ENCODE results near the gene CROCC2.
A peak's percentile ranks its signal among the peaks of the same experiment; 100 is the strongest.

CROCC2 gene

GRCh38 chr2:240909216-240909974 lies 3.3 kb downstream of the CROCC2 start:
- DNase-seq, result no peak

- no peak for DNase-seq
Measured at GRCh38 chr2:240911641-240912265, 5.6 kb downstream of the CROCC2 start.

GRCh38 chr2:240912878-240913809 lies 7.0 kb downstream of the CROCC2 start:
- DNase-seq, result no peak

- DNase-seq, result peak; percentile 62
Measured at GRCh38 chr2:240913810-240914644, 7.9 kb downstream of the CROCC2 start.

DNA sequence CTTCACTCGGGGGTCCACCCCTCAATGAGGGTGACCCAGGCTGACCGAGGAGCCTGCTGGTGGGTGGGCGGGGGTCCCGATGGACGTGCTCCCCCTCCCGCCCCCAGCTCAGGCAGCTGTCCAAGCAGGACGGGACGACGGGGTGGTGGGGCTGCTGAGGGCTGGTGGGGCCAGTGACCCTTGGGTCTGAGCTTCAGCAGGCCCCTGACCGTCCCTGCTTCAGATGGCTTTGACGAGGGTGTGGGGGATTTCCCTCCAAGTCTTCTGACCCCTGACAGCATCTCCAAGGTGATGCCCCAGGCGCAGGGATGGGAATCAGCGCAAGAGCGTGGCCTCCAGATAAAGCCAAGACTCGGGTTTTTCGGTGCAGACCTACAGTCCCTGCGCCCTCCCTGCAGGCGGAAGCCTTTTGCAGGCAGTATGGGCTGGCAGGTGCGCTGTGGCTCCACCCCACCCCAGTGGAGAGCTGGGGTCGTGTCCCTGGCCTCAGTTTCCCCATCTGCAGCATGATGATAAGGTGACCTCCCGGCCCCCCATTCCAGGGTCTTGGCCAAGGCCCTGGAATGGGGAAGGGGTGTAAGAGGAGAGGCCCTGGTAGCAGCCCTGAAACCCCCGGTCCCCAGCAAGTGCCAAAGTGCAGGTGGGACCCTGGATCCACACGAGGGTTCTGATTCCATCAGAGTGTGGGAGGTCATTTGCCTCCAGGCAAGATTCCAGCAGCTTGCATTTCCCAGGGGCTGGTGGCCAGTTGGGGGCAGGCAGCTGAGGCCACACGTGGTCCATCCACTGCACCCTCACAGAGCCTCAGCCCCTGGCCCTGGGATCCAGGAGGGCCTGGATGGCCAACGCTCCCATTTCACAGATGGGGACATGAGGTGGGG lies 8.7 kb downstream of the CROCC2 start:
- DNase-seq, result no peak

DNA sequence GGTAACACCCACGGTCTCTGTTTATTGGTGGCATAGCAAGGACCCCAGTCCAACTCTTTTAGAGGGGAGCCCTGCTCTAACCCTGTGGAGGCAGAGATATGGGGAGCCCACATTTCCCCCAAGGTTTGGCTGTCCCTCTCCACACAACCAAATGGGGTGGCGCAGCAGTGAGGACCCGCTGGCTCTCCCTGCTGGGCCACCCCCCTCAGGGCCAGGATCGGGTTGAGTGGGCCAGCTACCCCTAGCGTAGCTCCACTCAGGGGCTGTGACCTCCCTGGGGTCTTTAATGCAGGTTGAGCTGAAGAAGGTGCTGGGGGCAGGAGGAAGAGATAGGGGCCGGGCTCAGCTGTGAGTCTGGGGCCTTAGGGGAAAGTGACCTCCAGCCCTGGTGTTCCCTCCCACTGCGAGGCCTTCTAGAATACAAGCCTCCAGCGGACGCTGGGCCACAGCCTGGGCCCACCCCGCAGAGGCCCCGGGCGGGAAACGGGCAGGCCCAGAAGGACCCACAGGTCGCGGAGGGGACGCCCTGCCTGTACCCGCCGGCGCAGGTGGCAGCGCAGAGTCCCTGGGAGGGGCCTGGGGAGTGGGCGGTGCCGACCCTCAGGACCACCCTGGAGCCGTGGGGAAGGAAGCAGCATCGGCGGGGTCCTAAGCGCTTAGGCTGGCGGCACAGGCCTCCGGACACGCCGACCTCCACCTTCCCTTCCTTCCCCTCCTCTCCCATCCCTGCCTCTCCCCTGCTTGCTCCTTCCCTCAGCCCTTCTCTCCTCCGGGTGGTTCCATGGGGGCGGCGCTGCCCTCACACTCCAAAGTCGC lies 9.6 kb downstream of the CROCC2 start:
- no peak for DNase-seq

- no peak for DNase-seq
Measured at GRCh38 chr2:240916571-240917008, 10.5 kb downstream of the CROCC2 start.

DNA sequence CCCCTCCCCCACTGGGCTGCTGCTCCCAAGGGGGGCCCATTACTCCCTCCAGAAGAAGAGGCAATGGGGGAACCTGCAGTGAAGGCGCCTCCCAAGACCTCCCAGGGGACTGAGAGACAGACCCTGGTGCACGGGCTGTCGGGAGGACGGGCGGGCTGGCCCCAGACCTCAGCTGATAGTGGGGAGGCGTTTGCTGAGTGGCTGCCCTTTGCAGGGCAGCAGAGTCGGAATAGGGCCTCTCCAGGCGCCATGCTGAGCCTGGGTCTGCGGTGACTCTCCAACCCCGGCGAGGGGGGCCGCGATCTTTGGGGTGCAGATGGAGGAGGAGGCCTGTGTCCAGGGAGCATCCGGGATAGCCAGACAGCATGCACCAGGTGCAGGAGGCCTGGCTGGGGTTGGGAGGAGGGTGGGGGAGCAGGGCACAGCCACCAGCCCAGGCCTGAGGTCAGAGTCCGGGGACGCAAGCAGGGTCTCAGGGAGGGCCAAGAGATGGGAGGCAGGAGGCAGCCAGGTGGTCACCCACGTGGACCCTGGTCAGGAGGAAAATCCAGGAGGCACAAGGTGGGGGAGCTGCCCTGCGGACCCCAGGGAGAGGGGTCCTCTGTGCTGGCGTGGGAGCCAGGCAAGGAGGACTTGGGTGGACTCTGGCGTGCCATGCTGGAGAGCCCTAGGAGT lies 11.0 kb downstream of the CROCC2 start:
- no peak for DNase-seq

GRCh38 chr2:240917684-240918257 lies 11.6 kb downstream of the CROCC2 start:
- no peak for DNase-seq

DNA sequence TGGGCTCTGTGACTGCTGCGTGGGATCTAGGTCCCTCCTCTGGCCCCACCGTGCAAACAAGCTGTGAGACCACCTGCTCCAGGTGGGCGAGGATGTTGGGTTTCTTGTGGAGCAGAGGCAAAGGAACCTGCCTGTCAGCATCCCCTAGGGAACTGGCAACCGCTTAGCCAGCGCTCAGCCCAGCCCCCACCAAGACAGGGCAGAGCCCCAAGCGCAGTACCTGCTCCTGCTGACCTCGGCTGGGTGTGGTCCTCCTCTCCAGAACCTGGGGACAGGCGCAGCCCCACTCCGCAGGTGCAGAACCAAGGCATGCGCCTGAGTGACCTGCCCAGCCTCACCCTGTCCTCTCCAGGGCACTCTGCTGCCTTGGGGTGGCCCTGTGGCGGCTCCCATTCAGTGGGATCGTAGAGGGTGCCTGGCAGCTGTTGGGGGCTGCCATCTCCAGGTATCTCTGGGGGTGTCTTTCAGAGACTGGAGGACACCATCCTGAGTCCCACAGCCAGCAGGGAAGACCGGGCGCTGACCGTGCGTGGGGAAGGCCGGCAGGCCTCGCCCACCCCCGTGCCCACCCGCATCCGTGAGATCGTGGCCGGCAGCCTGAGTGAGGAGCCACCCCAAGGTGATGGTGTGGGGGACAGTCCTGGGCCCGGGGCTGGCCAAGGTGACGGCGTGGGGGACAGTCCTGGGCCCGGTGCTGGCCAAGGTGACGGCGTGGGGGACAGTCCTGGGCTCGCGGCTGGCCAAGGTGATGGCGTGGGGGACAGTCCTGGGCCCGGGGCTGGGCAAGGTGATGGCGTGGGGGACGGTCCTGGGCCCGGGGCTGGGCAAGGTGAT lies 12.3 kb downstream of the CROCC2 start:
- DNase-seq, result no peak

- DNase-seq, result peak; percentile 2
Measured at GRCh38 chr2:240919161-240919781, 13.1 kb downstream of the CROCC2 start.

DNA sequence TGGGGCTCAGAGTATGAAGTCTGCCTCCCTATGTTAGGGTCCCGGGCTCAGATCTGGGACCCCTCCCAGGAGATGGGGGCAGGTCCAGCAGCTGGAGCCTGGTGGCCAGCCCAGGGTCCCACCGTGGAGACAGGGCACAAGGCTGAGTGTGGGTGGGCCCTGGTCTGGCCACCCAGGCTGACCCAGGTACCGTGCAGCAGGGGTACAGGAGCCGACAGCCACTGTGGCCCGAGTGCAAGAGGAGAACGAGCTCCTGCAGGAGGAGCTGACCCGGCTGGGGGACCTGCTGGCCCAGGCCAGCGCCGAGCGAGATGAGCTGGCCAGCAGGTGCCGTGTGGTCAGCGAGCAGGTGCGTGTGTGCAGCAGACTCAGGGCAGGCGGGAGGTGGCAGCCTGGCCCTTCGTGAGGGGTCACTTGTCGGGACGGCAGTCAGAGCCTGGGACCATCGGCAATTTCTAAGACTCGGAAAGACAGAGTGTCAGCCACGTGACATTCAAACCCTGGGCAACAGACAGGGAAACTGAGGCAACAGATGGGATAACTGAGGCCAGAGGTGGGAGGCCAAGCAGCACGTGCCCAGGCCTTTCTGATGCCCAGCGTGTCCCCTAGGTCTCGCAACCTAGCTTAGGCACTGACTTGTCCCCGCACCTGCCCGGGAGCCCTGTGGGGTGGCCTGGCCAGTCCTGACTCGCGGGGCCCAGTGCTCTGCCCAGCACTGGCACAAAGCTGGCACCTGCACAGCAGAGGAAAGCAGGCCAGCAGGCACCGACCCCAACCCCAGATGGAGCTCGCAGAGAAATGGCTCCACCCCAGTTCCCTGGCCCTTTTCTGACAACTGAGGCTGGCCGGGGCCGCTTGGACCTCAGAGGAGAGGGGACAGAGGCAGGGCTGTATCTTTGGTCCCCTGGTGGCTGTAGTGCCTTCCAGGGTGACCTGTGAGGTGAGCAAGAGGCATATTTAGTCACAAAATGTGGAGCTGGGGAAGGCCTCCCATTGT lies 13.9 kb downstream of the CROCC2 start:
- DNase-seq, result peak; percentile 2

DNA sequence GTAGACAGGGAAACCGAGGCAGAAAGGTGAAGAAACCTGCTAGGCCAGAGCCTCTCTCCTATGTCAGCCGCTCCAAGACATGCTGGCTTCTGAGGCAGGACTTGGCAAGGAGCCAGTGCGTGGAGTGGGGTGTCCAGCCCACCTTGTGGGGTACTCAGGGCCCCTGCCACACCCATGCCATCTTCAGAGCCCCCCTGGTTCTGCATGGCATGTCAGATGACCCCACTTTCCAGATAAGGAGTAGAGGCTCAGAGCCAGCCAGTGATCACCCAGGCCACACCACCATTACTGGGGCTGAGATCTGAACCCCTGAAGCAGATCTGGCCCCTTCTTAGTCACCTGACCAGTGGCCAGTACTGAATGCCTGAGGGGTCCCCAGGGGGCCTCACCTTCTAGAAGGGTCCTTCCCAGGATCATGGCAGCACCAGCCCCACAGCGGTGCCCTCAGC lies 14.7 kb downstream of the CROCC2 start:
- no peak for DNase-seq

DNA sequence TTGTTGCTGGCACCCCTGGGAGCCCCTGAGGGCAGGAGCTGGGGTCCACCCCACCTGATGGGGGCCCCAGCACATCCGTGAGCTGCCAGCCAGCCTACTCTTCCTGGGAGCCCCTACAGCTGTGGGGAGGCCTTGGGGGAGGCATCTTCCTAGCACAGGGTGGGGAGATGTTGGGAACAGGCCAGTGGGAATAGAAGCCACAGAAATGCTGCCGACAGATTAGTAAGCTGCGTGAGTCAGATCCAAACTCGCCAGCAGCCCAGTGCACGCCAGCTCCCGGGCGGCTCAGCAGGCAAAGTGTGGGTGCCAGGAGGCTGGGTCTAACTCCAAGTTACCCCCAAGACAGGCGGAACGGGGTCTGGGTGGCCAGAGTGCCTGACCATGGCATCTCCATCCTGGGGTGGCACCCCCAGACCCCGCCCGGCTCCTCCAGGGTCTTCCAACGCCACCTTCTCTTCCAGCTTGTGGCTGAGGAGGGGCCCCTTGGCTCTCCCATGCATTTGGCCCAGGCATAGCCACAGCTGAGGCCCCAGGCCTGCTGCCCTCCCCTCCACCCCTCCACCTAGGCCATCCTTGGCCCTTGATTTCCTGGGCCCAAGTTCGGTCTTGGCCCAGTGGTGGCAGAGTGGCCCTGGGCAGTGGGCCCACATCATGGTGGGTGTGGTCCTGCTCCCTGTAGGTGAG lies 15.3 kb downstream of the CROCC2 start:
- peak; percentile 3 for DNase-seq

- peak; percentile 2 for DNase-seq
Measured at GRCh38 chr2:240921995-240922244, 15.8 kb downstream of the CROCC2 start.

DNA sequence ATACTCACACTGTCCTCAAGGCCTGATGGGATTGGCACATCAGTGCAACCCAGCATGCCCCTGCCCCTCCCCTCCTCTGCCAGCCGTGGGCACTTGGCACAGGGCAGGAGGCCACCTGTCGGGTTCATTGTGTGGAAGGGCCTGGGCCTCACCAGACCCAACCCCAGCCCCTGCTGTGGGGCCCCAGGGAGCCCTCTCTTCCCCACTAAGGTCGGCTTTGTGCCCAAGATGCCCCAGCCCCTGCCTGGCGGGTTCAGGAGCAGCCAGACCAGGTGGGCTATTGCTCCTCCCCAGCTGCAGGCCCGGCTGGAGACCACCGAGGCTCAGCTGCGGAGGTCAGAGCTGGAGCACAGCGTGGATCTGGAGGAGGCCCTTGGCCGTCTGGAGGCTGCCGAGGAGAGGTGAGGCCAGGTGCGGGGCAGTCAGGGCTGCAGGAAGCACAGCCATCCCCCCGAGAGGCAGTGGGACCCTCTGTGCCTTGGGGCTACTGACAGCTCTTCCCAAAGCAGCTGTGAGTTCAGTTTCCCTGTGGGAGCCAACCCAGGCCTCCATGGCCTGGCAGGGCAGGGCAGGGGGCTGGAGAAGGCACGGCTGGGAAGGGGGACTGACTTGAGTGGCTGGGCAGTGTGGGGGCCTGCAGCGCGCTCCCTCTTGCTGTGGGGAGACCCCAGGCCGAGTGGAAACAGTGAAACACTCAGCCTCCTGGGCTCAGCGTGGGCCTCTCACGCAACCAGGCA lies 16.3 kb downstream of the CROCC2 start:
- DNase-seq, result peak; percentile 2
